GM21723 (cell line): ENCODE data around the gene APEH.
A peak's percentile ranks its signal among the peaks of the same experiment; 100 is the strongest.

Experiments used
- ATAC-seq: cut with Tn5 transposase; IDR thresholded peaks from one replicate; pipeline ENCODE4 v1.9.1; 2021; ENCODE audit warnings: mild to moderate bottlenecking, moderate library complexity; ENCODE audit not compliant: unreplicated experiment

APEH gene

GRCh38 chr3:49723628-49724551, 49.7 kb downstream of the APEH start, which contains the start of gene GMPPB:
Gene GMPPB (minus strand): TSS chr3:49723951. CDS start chr3:49723726, 225 bp downstream.
- ATAC-seq: peak; percentile 77

GRCh38 chr3:49724586-49724985, 50.4 kb downstream of the APEH start:
- no peak for ATAC-seq

GRCh38 chr3:49725906-49726681, 51.9 kb downstream of the APEH start:
- no peak for ATAC-seq

GRCh38 chr3:49727154-49727923, 53.2 kb downstream of the APEH start:
- no peak for ATAC-seq

- ATAC-seq: no peak
Measured at GRCh38 chr3:49727924-49728361, 53.8 kb downstream of the APEH start.

GRCh38 chr3:49729966-49730609, 55.9 kb downstream of the APEH start:
- no peak for ATAC-seq

- no peak for ATAC-seq
Measured at GRCh38 chr3:49732597-49732996, 58.4 kb downstream of the APEH start.

- no peak for ATAC-seq
Measured at GRCh38 chr3:49733551-49733950, 59.4 kb downstream of the APEH start.
